ENCODE data around the gene VWF.

VWF gene

GRCh38 chr12:5966486-5967095 lies 157.9 kb downstream of the VWF start:
- Histone ChIP-seq H3K9ac (ENCODE audit: insufficient read length) (no peak overlapping the region), H3K27ac (no peak overlapping the region), H3K9me3 (ENCODE audit: low read depth, low read length) (no peaks in the 10 kb centered on the region), H3K4me3 (no peak overlapping the region), H3K36me3 (ENCODE audit: insufficient read depth, low read length) (no peaks in the 10 kb centered on the region)
- TF ChIP-seq FOXP2 (optimal IDR thresholded peaks at IDR 0.05; ENCODE audit: control extremely low read depth, extremely low read length, insufficient read depth) (no peak), EZH2 (IDR thresholded peaks at IDR 0.05) (no peak), POLR2AphosphoS5 (IDR thresholded peaks at IDR 0.05; ENCODE audit: borderline replicate concordance, low read depth, low read length) (no peak)
- DNase-seq (ENCODE audit: low read depth, low spot score): no peak

GRCh38 chr12:5965950-5966383 lies 158.5 kb downstream of the VWF start:
- H3K4me3 ChIP-seq: no peak overlapping the region

GRCh38 chr12:5964913-5965900 lies 159.3 kb downstream of the VWF start:
- no peaks in the 10 kb centered on the region for H3K9me3 ChIP-seq (ENCODE audit: low read depth, low read length)
- TF ChIP-seq FOXP2 (optimal IDR thresholded peaks at IDR 0.05; ENCODE audit: control extremely low read depth, extremely low read length, insufficient read depth): no peak
- TF ChIP-seq POLR2AphosphoS5 (IDR thresholded peaks at IDR 0.05; ENCODE audit: borderline replicate concordance, low read depth, low read length): no peak
- no peak for TF ChIP-seq EZH2 (IDR thresholded peaks at IDR 0.05)
- H3K4me3 ChIP-seq: no peak overlapping the region
- no peaks in the 10 kb centered on the region for H3K36me3 ChIP-seq (ENCODE audit: insufficient read depth, low read length)
- H3K9ac ChIP-seq (ENCODE audit: insufficient read length): no peak overlapping the region
- DNase-seq (ENCODE audit: low read depth, low spot score): no peak
- H3K27ac ChIP-seq: no peak overlapping the region

More at GRCh38 chr12:5965950-5966383, 158.5 kb downstream of the VWF start:
- Histone ChIP-seq H3K9ac (ENCODE audit: insufficient read length) (no peak overlapping the region), H3K36me3 (ENCODE audit: insufficient read depth, low read length) (no peaks in the 10 kb centered on the region), H3K27ac (no peak overlapping the region), H3K9me3 (ENCODE audit: low read depth, low read length) (no peaks in the 10 kb centered on the region)
- no peak for TF ChIP-seq EZH2 (IDR thresholded peaks at IDR 0.05)
- no peak for TF ChIP-seq POLR2AphosphoS5 (IDR thresholded peaks at IDR 0.05; ENCODE audit: borderline replicate concordance, low read depth, low read length)
- TF ChIP-seq FOXP2 (optimal IDR thresholded peaks at IDR 0.05; ENCODE audit: control extremely low read depth, extremely low read length, insufficient read depth): no peak
- no peak for DNase-seq (ENCODE audit: low read depth, low spot score)

- Histone ChIP-seq H3K27ac (no peak overlapping the region), H3K36me3 (ENCODE audit: insufficient read depth, low read length) (no peaks in the 10 kb centered on the region), H3K4me3 (no peak overlapping the region), H3K9ac (ENCODE audit: insufficient read length) (no peak overlapping the region), H3K9me3 (ENCODE audit: low read depth, low read length) (no peaks in the 10 kb centered on the region)
- no peak for DNase-seq (ENCODE audit: low read depth, low spot score)
- TF ChIP-seq FOXP2 (optimal IDR thresholded peaks at IDR 0.05; ENCODE audit: control extremely low read depth, extremely low read length, insufficient read depth) (no peak), POLR2AphosphoS5 (IDR thresholded peaks at IDR 0.05; ENCODE audit: borderline replicate concordance, low read depth, low read length) (no peak), EZH2 (IDR thresholded peaks at IDR 0.05) (no peak)
Observed at GRCh38 chr12:5963515-5963914, 161.0 kb downstream of the VWF start.

- Histone ChIP-seq H3K9me3 (ENCODE audit: low read depth, low read length) (no peaks in the 10 kb centered on the region), H3K36me3 (ENCODE audit: insufficient read depth, low read length) (no peaks in the 10 kb centered on the region), H3K9ac (ENCODE audit: insufficient read length) (no peak overlapping the region), H3K27ac (no peak overlapping the region), H3K4me3 (no peak overlapping the region)
- DNase-seq (ENCODE audit: low read depth, low spot score): no peak
- no peak for TF ChIP-seq EZH2 (IDR thresholded peaks at IDR 0.05)
- no peak for TF ChIP-seq POLR2AphosphoS5 (IDR thresholded peaks at IDR 0.05; ENCODE audit: borderline replicate concordance, low read depth, low read length)
- TF ChIP-seq FOXP2 (optimal IDR thresholded peaks at IDR 0.05; ENCODE audit: control extremely low read depth, extremely low read length, insufficient read depth): no peak
Observed at GRCh38 chr12:5960783-5961182, 163.7 kb downstream of the VWF start.

GRCh38 chr12:5956987-5957386 lies 167.5 kb downstream of the VWF start:
- no peak for DNase-seq (ENCODE audit: low read depth, low spot score)
- no peak overlapping the region for H3K9ac ChIP-seq (ENCODE audit: insufficient read length)
- no peaks in the 10 kb centered on the region for H3K9me3 ChIP-seq (ENCODE audit: low read depth, low read length)
- no peak overlapping the region for H3K27ac ChIP-seq
- no peak overlapping the region for H3K4me3 ChIP-seq
- H3K36me3 ChIP-seq (ENCODE audit: insufficient read depth, low read length): no peaks in the 10 kb centered on the region
- TF ChIP-seq EZH2 (IDR thresholded peaks at IDR 0.05) (no peak), POLR2AphosphoS5 (IDR thresholded peaks at IDR 0.05; ENCODE audit: borderline replicate concordance, low read depth, low read length) (no peak), FOXP2 (optimal IDR thresholded peaks at IDR 0.05; ENCODE audit: control extremely low read depth, extremely low read length, insufficient read depth) (no peak)

GRCh38 chr12:5954661-5955060 lies 169.8 kb downstream of the VWF start:
- no peak overlapping the region for H3K27ac ChIP-seq
- DNase-seq (ENCODE audit: low read depth, low spot score): no peak
- TF ChIP-seq POLR2AphosphoS5 (IDR thresholded peaks at IDR 0.05; ENCODE audit: borderline replicate concordance, low read depth, low read length) (no peak), EZH2 (IDR thresholded peaks at IDR 0.05) (no peak), FOXP2 (optimal IDR thresholded peaks at IDR 0.05; ENCODE audit: control extremely low read depth, extremely low read length, insufficient read depth) (no peak)
- H3K36me3 ChIP-seq (ENCODE audit: insufficient read depth, low read length): no peaks in the 10 kb centered on the region
- no peak overlapping the region for H3K4me3 ChIP-seq
- no peak overlapping the region for H3K9ac ChIP-seq (ENCODE audit: insufficient read length)
- H3K9me3 ChIP-seq (ENCODE audit: low read depth, low read length): no peaks in the 10 kb centered on the region

GRCh38 chr12:5953835-5954586 lies 170.5 kb downstream of the VWF start:
- no peak for DNase-seq (ENCODE audit: low read depth, low spot score)
- Histone ChIP-seq H3K9ac (ENCODE audit: insufficient read length) (no peak overlapping the region), H3K4me3 (no peak overlapping the region), H3K27ac (no peak overlapping the region), H3K9me3 (ENCODE audit: low read depth, low read length) (no peaks in the 10 kb centered on the region), H3K36me3 (ENCODE audit: insufficient read depth, low read length) (no peaks in the 10 kb centered on the region)
- no peak for TF ChIP-seq FOXP2 (optimal IDR thresholded peaks at IDR 0.05; ENCODE audit: control extremely low read depth, extremely low read length, insufficient read depth)
- no peak for TF ChIP-seq POLR2AphosphoS5 (IDR thresholded peaks at IDR 0.05; ENCODE audit: borderline replicate concordance, low read depth, low read length)
- TF ChIP-seq EZH2 (IDR thresholded peaks at IDR 0.05): no peak
